HCT116 (cell line): Measurements from ENCODE around the gene ATL2.

Source experiments
- POLR2AphosphoS5 ChIP-seq: IDR thresholded peaks from 2 replicates; pipeline ENCODE4 v1.6.1; 2011; ENCODE audit warnings: mild to moderate bottlenecking, low read depth, low read length, moderate library complexity
- SP1 ChIP-seq: IDR thresholded peaks from 2 replicates; pipeline ENCODE4 v1.6.1; 2012; ENCODE audit warnings: low read depth
- TF ChIP-seq, protein P1 (sequence below), 3 experiments: fragments of 200-600 bp in 1 of 3; sonication (generic) in 1 of 3; IDR thresholded peaks in 2 of 3; conservative IDR thresholded peaks in 1 of 3; 2 replicates each; pipeline ENCODE4 v1.5.1; 2012 to 2017; ENCODE audit warnings: low read depth in 2 of 3, low read length in 2 of 3, antibody characterized with exemption in 1 of 3, borderline replicate concordance in 1 of 3, control low read depth in 1 of 3, mild to moderate bottlenecking in 1 of 3, mixed read lengths in 1 of 3, mixed run types in 1 of 3, moderate library complexity in 1 of 3; ENCODE audit not compliant: insufficient read depth in 1 of 3
- TF ChIP-seq, protein P2 (sequence below): IDR thresholded peaks from 2 replicates; pipeline ENCODE4 v1.6.1; 2012

DNA sequence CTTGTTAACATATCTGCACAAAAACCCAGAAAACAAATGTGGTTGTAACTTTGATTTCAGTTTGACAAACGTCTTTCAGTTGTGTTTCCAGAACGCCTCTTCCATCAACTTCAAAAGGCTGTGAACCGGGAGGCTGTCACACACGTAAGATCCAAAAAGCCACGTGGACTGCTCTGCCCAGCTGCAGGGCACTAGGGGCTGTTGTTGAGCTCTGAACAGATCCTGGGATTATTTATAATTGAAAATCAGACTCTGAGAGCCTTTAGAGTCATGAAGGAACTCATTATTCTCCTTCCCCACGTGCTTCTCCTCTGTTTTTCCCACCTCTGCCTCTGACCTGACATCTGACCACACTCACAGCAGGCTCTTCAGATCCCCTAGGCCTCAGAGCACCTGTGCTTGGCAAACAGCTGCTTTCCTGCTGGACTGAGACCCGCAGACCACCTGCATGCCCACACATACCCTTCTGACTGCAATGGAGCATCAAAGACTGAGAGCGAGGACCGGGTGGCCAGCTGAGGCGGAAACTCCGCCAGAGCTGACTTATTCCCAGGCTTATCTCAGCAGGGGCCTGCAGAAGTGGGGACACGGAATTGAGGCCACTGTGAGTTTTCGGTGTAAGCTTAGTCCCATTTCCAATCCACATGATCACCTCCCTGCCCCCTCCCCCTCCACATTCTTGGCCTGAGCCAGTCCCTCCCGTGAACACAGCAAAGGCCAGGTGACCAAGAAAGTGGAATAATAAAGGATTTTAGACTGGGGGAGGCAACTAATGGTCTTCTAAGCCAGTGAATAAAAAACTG is 114.8 kb downstream of the ATL2 start:
- TF ChIP-seq, protein P1, sequence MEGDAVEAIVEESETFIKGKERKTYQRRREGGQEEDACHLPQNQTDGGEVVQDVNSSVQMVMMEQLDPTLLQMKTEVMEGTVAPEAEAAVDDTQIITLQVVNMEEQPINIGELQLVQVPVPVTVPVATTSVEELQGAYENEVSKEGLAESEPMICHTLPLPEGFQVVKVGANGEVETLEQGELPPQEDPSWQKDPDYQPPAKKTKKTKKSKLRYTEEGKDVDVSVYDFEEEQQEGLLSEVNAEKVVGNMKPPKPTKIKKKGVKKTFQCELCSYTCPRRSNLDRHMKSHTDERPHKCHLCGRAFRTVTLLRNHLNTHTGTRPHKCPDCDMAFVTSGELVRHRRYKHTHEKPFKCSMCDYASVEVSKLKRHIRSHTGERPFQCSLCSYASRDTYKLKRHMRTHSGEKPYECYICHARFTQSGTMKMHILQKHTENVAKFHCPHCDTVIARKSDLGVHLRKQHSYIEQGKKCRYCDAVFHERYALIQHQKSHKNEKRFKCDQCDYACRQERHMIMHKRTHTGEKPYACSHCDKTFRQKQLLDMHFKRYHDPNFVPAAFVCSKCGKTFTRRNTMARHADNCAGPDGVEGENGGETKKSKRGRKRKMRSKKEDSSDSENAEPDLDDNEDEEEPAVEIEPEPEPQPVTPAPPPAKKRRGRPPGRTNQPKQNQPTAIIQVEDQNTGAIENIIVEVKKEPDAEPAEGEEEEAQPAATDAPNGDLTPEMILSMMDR (IDR thresholded peaks at IDR 0.05 in 2 of 3, conservative IDR thresholded peaks at IDR 0.05 in 1 of 3; ENCODE audit: borderline replicate concordance in 1 of 3, insufficient read depth in 1 of 3, low read depth in 2 of 3, low read length in 2 of 3), result no peak
- TF ChIP-seq POLR2AphosphoS5, result no peak
- TF ChIP-seq SP1, result no peak
- TF ChIP-seq, protein P2, sequence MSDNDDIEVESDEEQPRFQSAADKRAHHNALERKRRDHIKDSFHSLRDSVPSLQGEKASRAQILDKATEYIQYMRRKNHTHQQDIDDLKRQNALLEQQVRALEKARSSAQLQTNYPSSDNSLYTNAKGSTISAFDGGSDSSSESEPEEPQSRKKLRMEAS, result no peak
